Effector CD8-positive, alpha-beta T cell (primary cell): Measurements from ENCODE around the gene ST3GAL2.
"Not testable (repeated sequence)": the region's sequence is repeated elsewhere in the genome, so short reads cannot be mapped to it uniquely, and the experiment has no call there.

Experiments
- DNase-seq: peaks from one replicate; lab custom pipeline; 2025; lab: John Stamatoyannopoulos, UW

Gene ST3GAL2

DNA sequence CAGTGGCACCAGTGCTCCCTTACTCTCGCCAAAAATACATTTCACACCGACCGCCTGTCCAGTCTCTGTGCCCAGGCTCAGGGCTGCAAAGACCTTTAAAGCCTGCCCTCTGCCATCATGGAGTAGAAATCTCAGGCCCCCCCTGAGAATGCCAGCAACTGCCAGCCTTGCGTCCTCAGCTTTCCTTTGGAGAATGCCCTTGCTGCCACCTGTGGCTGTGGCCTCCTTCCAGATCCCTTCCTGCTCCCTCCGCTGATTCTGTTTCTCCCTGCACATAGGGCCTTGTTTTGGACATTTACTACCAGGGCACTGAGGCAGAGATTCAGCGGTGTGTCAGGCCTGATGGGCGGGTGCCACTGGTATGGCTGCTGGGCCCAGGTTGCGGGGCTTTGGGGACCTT is 28.7 kb upstream of the ST3GAL2 start:
- no peak for DNase-seq

DNA sequence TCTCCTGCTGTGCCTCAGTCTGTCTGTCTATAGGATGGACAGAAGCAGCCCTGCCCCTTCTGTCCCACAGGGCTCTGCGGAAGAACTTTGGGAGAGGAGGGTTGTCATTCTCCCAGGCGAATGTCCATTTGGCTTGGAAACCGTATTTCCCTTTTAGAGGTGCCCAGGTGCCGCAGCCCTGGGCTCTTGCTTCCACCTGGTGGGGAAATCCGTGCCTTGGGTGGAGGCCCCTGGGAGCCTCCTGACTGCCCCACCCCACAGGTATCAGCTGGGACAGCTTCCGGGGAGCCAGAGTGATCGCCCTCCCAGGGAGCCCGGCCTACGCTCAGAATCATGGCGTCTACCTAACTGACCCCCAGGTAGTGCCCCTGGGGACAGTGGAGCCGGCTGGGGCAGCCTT is 28.2 kb upstream of the ST3GAL2 start:
- DNase-seq, result no peak

GRCh38 chr16:70466805-70467076 is 27.8 kb upstream of the ST3GAL2 start:
- DNase-seq, result no peak

DNA sequence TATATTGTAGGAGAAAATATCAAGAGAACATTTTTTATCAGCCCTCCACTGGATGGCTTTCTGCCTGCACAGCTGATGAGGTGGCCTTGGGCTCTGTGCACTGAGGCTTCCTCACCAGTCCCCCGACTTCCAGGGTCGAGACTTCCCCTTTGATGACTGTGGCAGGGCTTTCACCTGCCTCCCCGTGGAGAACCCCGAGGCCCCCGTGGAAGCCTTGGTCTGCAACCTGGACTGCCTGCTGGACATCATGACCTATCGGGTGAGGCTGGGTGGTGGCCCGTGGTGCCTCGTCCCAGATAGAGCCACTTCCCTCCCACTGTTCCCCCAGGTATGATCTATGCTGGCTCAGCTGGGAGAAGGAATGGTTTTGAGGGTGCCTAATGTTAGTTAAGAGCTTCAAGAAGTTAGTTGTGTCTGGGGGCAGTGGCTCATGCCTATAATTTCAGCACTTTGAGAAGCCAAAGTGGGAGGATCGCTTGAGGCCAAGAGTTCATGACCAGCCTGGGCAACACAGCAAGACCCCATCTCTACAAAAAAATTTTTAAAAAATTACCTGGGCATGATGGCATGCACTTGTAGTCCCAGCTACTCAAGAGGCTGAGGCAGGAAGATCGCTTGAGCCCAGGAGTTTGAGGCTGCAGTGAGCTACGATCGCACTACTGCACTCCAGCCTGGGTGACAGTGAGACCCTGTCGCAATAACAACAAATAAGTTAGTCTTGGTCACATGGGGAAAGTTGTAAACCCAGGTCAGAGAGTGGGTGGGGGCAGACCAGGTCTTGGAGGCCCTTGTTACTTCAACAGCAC is 27.3 kb upstream of the ST3GAL2 start:
- no peak for DNase-seq

DNA sequence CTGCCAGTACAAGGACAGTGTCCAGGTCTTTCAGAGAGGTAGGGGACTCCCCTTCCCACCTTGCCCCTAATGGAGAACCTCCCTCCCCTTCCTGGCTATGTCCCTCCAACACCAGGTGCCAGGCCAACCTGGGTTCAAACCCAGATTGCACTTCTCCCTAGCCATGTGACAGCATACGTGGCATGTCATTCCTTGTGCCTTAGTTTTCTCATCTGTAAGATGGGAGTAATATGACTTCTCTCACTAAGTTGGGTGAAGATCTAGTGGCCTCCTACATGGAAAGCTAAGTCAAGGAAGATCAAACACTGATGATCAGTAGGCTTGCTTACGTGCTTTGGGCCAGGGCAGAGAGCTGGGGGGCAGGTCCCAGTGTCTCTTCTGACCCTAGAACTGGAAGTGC is 24.3 kb upstream of the ST3GAL2 start:
- DNase-seq, result no peak

GRCh38 chr16:70460737-70461261 is 21.9 kb upstream of the ST3GAL2 start:
- DNase-seq, result no peak

DNA sequence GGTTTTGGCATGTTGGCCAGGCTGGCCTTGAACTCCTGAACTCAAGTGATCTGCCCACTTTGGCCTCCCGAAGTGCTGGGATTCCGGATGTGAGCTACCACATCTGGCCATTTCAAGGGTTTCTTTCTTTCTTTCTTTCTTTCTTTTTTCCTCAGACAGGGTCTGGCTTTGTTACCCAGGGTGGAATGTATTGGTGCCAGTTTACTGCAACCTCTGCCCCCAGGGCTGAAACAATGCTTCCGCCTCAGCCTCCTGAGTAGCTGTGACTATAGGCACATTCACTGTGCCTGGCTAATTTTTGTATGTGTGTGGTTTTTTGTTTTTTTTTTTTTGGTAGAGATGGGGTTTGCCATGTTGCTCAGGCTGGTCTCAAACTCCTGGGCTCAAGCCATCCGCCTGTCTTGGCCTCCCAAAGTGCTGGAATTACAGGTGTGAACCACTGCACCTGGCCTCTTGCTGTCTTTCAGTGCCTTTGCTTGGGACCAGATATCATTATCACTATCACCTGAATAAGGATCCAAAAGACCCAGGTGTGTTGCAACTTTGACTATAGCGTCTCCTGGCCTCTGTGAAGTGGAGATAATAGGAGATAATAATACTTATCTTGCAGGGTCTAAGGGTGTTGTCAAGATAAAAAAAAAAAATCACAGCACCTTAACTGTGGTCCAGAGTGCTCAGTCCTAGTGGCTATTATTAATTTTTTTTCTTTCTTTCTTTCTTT is 18.7 kb upstream of the ST3GAL2 start:
- no peak for DNase-seq

- no peak for DNase-seq
Observed at GRCh38 chr16:70455910-70456309, 17.0 kb upstream of the ST3GAL2 start.

DNA sequence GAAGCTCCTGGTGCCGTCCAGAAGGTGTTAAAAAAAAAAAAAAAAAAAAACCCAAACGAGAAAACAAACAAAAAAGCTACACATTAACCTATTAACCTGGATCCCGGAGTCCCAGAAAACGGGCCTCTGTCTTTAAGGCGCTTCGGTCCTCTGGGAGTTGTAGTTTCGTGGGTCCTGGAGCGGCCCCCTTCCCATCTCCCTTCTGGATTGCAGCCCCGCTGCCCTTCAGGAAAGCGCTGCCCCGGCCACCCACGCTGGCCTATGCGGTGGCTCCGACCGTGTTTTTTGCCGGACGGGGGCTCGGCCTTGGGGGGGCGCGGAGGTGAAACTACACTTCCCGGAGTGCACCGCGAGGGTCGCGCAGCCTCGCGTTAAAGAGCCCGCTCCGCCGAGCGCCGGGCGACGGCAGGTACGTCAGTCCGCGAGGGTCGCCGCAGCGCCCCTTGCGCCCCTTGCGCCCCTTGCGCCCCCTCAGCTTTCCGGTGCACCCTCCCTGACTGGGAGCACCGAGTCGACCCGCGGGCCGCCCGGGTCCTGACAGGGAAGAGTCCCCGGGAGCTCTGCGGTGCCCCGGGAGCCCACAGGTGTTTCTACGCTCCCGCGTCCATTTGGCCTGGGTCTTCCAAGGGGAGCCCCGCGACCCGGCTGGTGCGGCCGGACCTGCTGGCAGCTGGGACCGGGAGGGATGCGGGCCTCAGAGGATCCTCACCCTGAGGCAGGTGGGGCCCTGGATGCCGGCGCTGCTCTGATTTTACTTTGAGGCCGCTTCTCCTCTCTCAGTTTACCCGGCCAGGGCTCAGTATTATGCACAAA is 15.5 kb upstream of the ST3GAL2 start, which contains the start of gene FCSK:
Gene FCSK (plus strand): TSS at position 374 of the 813 bp plus-strand sequence. CDS start 8,596 bp downstream, outside the sequence.
- DNase-seq, result peak; percentile 59

DNA sequence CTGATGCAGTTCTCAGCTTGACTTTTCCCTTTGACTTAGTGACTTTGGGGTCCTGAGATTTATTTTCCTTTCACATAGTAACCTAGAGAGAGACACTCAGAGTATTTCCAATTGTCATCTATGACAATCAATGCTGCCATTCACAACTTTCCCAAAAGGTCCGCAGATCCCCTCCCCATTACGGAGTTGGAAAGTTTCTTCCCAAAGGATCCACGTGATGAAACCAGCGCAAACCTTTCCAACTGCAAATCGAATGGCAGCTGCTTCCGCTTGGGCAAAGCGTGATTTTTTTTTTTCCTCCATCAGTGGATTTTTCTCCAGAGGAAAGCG is 15.0 kb upstream of the ST3GAL2 start:
- DNase-seq, result no peak

GRCh38 chr16:70453117-70453891 is 14.4 kb upstream of the ST3GAL2 start:
- DNase-seq, result no peak

- not testable (repeated sequence) for DNase-seq
Observed at GRCh38 chr16:70451004-70451340, 12.1 kb upstream of the ST3GAL2 start.

GRCh38 chr16:70450142-70451003 is 11.5 kb upstream of the ST3GAL2 start:
- not testable (repeated sequence) for DNase-seq

DNA sequence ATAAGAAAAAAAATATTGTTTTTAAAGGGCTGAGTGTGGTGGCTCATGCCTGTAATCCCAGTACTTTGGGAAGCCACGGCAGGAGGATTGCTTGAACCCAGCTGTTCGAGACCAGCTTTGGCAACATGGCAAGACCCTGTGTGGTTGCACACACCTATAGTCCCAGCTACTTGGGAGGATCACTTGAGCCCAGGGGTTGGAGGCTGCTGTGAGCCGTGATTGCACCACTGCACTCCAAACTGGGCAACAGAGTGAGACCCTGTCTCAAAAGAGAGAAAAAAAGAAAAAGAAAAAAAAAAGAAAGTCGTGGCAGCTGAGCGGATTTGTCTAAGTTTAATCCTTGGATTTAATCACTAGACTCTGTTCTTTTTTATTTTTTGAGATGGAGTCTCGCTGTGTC is 9.2 kb upstream of the ST3GAL2 start:
- no peak for DNase-seq

DNA sequence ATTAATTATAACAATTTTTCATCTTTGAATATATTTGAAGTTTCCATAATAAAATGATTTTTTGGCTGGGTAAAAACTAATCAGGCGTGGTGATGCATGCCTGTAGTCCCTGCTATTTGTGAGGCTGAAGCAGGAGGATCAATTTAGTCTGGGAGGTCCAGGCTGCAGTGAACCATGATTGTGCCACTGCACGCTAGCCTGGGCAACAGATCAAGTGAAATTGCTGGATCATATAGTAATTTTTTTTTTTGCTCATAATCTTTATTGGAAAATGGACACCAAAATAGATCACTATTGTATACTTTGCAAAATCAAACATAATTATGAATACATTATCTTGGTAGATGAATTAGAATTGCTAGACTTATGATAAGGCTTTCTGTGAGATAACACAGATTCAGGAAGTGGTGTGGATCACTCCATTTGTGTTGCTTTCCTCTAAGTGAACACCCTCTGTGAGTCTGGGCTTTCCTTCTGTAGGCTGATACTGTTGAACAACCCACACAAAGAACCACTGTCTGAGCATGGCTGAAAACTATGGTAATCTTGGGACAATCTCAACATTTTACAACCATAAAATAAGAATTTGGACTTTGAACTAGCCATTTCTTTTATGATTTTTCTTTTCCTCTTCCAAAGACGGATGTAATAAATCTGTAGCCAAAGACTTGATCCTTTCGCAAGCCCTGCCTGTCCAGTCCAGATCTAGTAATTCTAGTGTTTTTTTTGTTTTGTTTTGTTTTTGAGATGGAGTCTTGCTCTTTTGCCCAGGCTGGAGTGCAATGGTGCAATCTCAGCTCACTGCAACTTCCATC is 5.6 kb upstream of the ST3GAL2 start:
- no peak for DNase-seq

DNA sequence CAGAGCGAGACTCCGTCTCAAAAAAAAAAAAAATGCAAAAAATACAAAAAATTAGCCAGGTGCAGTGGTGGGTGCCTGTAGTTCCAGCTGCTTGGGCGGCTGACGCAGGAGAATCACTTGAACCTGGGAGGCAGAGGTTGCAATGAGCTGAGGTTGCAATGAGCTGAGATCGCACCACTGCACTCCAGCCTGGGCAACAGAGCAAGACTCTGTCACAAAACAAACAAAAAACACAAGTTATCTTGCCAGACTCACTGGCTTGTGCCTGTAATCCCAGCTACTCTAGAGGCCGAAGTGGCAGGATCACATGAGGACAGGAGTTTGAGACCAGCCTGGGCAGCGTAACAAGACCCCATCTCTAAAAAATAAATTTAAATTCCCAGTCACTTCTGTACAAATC is 3.4 kb upstream of the ST3GAL2 start:
- DNase-seq, result no peak

DNA sequence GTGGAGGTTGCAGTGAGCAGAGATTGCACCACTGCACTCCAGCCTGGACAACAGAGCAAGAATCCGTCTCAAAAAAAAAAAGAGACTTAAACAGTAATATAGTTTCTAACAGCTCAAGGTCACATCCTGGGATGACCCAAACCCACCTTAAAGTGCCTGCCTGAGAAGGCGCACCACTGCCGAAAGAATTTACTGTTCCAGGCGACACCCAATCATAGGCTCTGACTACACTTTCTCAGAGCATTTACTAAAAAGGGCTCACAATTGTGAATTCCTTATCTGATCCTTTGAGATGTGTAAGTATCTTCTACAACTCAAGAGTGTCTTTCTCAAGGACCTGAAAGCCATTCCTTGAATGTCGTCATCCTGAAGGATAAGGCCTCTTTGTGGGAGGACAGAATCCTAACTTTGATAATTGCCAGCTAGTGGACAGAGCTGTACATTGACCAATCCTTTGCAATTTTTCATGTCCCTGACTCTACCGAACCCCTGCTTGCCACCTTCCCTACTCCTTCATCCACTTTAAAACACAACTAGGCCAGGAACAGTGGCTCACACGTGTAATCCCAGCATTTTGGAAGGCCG is 2.6 kb upstream of the ST3GAL2 start:
- DNase-seq, result no peak

DNA sequence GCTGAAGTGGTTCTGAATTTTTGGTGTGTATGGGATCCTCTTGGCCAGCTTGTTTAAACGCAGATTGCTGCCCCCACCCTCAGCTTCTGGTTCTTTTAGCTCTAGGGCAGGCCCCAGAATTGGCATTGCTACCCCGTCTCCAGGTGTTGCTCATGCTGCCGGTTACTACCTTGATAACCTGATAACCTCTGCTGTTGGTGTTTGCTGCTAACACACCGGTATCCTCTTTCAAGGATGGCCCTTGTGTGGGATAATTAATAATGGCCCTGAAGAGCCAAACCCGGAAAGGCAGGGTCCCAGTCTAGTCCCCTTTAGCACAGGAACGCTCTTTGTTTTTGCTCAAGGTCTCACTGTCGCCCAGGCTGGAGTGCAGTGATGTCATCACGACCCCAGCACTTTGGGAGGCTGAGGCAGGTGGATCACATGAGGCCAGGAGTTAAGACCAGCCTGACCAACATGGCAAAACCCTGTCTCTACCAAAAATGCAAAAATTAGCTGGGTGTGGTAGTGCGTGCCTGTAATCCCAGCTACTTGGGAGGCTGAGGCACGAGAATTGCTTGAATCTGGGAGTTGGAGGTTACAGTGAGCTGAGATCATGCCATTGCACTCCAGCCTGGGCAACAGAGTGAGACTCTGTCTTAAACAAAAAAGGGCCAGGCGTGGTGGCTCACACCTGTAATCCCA is 1.3 kb upstream of the ST3GAL2 start:
- DNase-seq, result no peak

DNA sequence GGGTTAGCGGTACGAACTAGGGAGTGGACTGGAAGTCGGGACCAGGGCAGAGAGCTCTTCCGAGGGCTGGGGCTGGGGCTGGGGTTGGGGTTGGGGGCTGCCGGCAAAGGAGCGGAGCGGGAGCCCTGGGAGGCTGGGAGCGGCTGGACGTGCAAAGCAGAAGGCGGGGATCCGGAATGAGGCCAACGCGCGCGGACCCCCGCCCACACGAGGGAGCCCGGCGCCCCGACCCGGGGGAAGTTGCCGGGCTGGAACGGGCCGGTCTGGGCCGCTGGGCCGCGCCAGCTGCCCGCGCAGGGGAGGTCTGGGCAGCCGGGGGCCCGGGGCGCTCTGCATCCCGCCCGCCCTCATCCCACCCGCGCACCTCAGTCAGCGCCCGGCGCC is 323 bp downstream of the ST3GAL2 start:
- no peak for DNase-seq
